H9 (cell line): Measurements from ENCODE around the gene RAET1G. TPM values are rescaled to one million over a fixed set of nuclear protein-coding genes. Genes with fewer than 3 reads are reported as not detected.
A peak's percentile ranks its signal among the peaks of the same experiment; 100 is the strongest.

Experiments used
- DNase-seq: peaks from one replicate; pipeline ENCODE4 v3.0.0-alpha.2; 2017
- H2AFZ ChIP-seq: one replicate; pipeline ENCODE4 v1.6.1; 2013; ENCODE audit warnings: mild to moderate bottlenecking, low read length, control low read depth, moderate library complexity
- H2AK5ac ChIP-seq: 2 replicates; pipeline ENCODE4 v1.6.1; 2013; ENCODE audit warnings: low read length, control low read depth, mixed read lengths; ENCODE audit not compliant: insufficient read length
- H2BK120ac ChIP-seq: one replicate; pipeline ENCODE4 v1.6.1; 2013; ENCODE audit warnings: low read depth, mild to moderate bottlenecking, low read length, control low read depth, inconsistent platforms; ENCODE audit not compliant: poor library complexity, severe bottlenecking
- H2BK12ac ChIP-seq: 2 replicates; pipeline ENCODE4 v1.6.1; 2013; ENCODE audit warnings: low read length, control low read depth, mixed read lengths, low read depth; ENCODE audit not compliant: insufficient read length
- H2BK15ac ChIP-seq: 2 replicates; pipeline ENCODE4 v1.6.1; 2013; ENCODE audit warnings: low read depth, low read length, control low read depth
- H2BK20ac ChIP-seq: one replicate; pipeline ENCODE4 v1.6.1; 2013; ENCODE audit warnings: low read depth, mild to moderate bottlenecking, low read length, control low read depth, inconsistent platforms; ENCODE audit not compliant: poor library complexity, severe bottlenecking
- H2BK5ac ChIP-seq: 2 replicates; pipeline ENCODE4 v1.6.1; 2013; ENCODE audit warnings: low read length, control low read depth, mixed read lengths; ENCODE audit not compliant: insufficient read length
- H3K14ac ChIP-seq: 2 replicates; pipeline ENCODE4 v1.6.1; 2013; ENCODE audit warnings: low read length, control low read depth; ENCODE audit not compliant: insufficient read depth
- H3K18ac ChIP-seq: 2 replicates; pipeline ENCODE4 v1.6.1; 2013; ENCODE audit warnings: low read depth, mild to moderate bottlenecking, mixed read lengths, low read length, control low read depth; ENCODE audit not compliant: insufficient read length
- H3K23ac ChIP-seq: 2 replicates; pipeline ENCODE4 v1.6.1; 2013; ENCODE audit warnings: low read length, control low read depth, mixed read lengths, low read depth; ENCODE audit not compliant: insufficient read length
- H3K23me2 ChIP-seq: 2 replicates; pipeline ENCODE4 v1.6.1; 2013; ENCODE audit warnings: low read depth, mild to moderate bottlenecking, mixed read lengths, low read length, control low read depth; ENCODE audit not compliant: insufficient read length, poor library complexity, severe bottlenecking
- H3K27ac ChIP-seq: 2 replicates; pipeline ENCODE4 v1.5.1; 2013; ENCODE audit warnings: low read length, control low read depth, mixed read lengths, low read depth; ENCODE audit not compliant: insufficient read length
- H3K27me3 ChIP-seq: 2 replicates; pipeline ENCODE4 v1.6.1; 2013; ENCODE audit warnings: low read length, control low read depth, inconsistent platforms; ENCODE audit not compliant: insufficient read depth
- H3K4ac ChIP-seq: 2 replicates; pipeline ENCODE4 v1.6.1; 2013; ENCODE audit warnings: low read depth, mild to moderate bottlenecking, control low read depth, inconsistent platforms, low read length, moderate library complexity
- H3K4me1 ChIP-seq: 2 replicates; pipeline ENCODE4 v1.6.1; 2013; ENCODE audit warnings: low read length, control low read depth, inconsistent platforms; ENCODE audit not compliant: insufficient read depth
- H3K4me2 ChIP-seq: 2 replicates; pipeline ENCODE4 v1.6.1; 2013; ENCODE audit warnings: low read length, control low read depth, mixed read lengths; ENCODE audit not compliant: insufficient read length, insufficient read depth
- H3K56ac ChIP-seq: 2 replicates; pipeline ENCODE4 v1.6.1; 2013; ENCODE audit warnings: low read depth, mild to moderate bottlenecking, mixed read lengths, low read length, control low read depth; ENCODE audit not compliant: insufficient read length
- H3K79me1 ChIP-seq: 2 replicates; pipeline ENCODE4 v1.6.1; 2013; ENCODE audit warnings: low read depth, mild to moderate bottlenecking, moderate library complexity, low read length, control low read depth, inconsistent platforms; ENCODE audit not compliant: insufficient read depth, poor library complexity, severe bottlenecking
- H3K79me2 ChIP-seq: 2 replicates; pipeline ENCODE4 v1.6.1; 2013; ENCODE audit warnings: low read length, control low read depth, inconsistent platforms; ENCODE audit not compliant: insufficient read depth
- H3K9ac ChIP-seq: 2 replicates; pipeline ENCODE4 v1.6.1; 2013; ENCODE audit warnings: low read length, control low read depth, mixed read lengths; ENCODE audit not compliant: insufficient read length; ENCODE audit errors: extremely low read depth
- H3K9me3 ChIP-seq: one replicate; pipeline ENCODE4 v1.6.1; 2013; ENCODE audit warnings: low read depth, low read length, inconsistent platforms; ENCODE audit not compliant: control insufficient read depth
- H3T11ph ChIP-seq: one replicate; pipeline ENCODE4 v1.6.1; 2013; ENCODE audit warnings: mild to moderate bottlenecking, low read length, control low read depth, inconsistent platforms
- H4K20me1 ChIP-seq: one replicate; pipeline ENCODE4 v1.6.1; 2013; ENCODE audit not compliant: control insufficient read depth, insufficient read length, insufficient read depth
- H4K5ac ChIP-seq: 2 replicates; pipeline ENCODE4 v1.6.1; 2013; ENCODE audit warnings: low read depth, mild to moderate bottlenecking, mixed read lengths, low read length, control low read depth; ENCODE audit not compliant: insufficient read length
- H4K8ac ChIP-seq: replicated peaks from 2 replicates; pipeline ENCODE4 v1.6.1; 2013; ENCODE audit warnings: low read length, control low read depth, mixed read lengths, low read depth; ENCODE audit not compliant: insufficient read length
- H4K91ac ChIP-seq: 2 replicates; pipeline ENCODE4 v1.6.1; 2013; ENCODE audit warnings: low read depth, mild to moderate bottlenecking, moderate library complexity, mixed read lengths, low read length, control low read depth; ENCODE audit not compliant: insufficient read length
- H3K27ac Mint-ChIP-seq, 3 experiments: 2 replicates in 2 of 3; 3 replicates in 1 of 3; pipeline ENCODE4 v1.8.0; 2020 to 2021; ENCODE audit warnings: mixed read lengths in 3 of 3, mild to moderate bottlenecking in 1 of 3, moderate library complexity in 1 of 3
- H3K27me3 Mint-ChIP-seq: 2 replicates; pipeline ENCODE4 v1.8.0; 2021; ENCODE audit warnings: low read depth, mild to moderate bottlenecking, moderate library complexity, mixed read lengths
- H3K36me3 Mint-ChIP-seq, 3 experiments: 2 replicates in 2 of 3; 3 replicates in 1 of 3; pipeline ENCODE4 v1.8.0; 2020 to 2021; ENCODE audit warnings: low read depth in 3 of 3, mixed read lengths in 3 of 3; ENCODE audit not compliant: insufficient read depth in 1 of 3
- H3K4me1 Mint-ChIP-seq, 2 experiments: 2 replicates each; pipeline ENCODE4 v1.8.0; 2020; ENCODE audit warnings: mixed read lengths in 2 of 2
- H3K4me3 Mint-ChIP-seq, 2 experiments: 2 replicates in 1 of 2; 3 replicates in 1 of 2; pipeline ENCODE4 v1.8.0; 2020 to 2021; ENCODE audit warnings: mild to moderate bottlenecking in 2 of 2, mixed read lengths in 2 of 2, moderate library complexity in 1 of 2
- H3K9me3 Mint-ChIP-seq, 2 experiments: 2 replicates in 1 of 2; 3 replicates in 1 of 2; pipeline ENCODE4 v1.8.0; 2020; ENCODE audit warnings: mild to moderate bottlenecking in 2 of 2, mixed read lengths in 2 of 2, moderate library complexity in 1 of 2
- WGBS: extraction: QIAGEN DNeasy Blood & Tissue Kit; methylation state at CpG from one replicate; pipeline ENCODE4 v1.1.7; 2013; ENCODE audit warnings: missing lambda C conversion rate, low lambda C conversion rate, mixed read lengths; ENCODE audit not compliant: insufficient read length; ENCODE audit errors: extremely low coverage; 5-methylcytosine and 5-hydroxymethylcytosine counted together
- total RNA-seq: library from RNA; stranded (reverse); gene quantifications from 2 replicates; pipeline ENCODE4 v1.2.1, GENCODE V29; 2021
- TF ChIP-seq, protein P1 (sequence below): fragments of 200-600 bp; sonication (generic); conservative IDR thresholded peaks from 3 replicates; pipeline ENCODE4 v1.8.0; 2021; ENCODE audit warnings: antibody characterized with exemption, mild to moderate bottlenecking

Gene RAET1G
- total RNA-seq, 1 experiment from 2014 or later = not detected

- Histone ChIP-seq H2AK5ac (no peak overlapping the region), H3K14ac (no peak overlapping the region; the same call in 1 of the 2 replicates), H2BK12ac (no peak overlapping the region), H3K23me2 (peaks cover 19% of the 10 kb centered on the region), H2BK15ac (no peak overlapping the region), H3K23ac (no peak overlapping the region), H3K9ac (no peak overlapping the region), H4K20me1 (no peaks in the 10 kb centered on the region), H3K4me2 (peak overlapping the region; percentile 41), H3T11ph (no peak overlapping the region), H4K91ac (no peak overlapping the region), H2BK20ac (no peak overlapping the region), H3K56ac (no peak overlapping the region), H3K18ac (no peak overlapping the region), H3K4me1 (no peaks in the 10 kb centered on the region), H2AFZ (no peak overlapping the region), H2BK5ac (no peak overlapping the region), H2BK120ac (no peak overlapping the region), H3K4ac (no peak overlapping the region), H4K8ac (no peak overlapping the region), H3K79me2 (no peaks in the 10 kb centered on the region), H3K9me3 (no peaks in the 10 kb centered on the region), H3K79me1 (no peaks in the 10 kb centered on the region), H4K5ac (no peak overlapping the region), H3K27me3 (peaks cover 47% of the 10 kb centered on the region), H3K27ac (no peak overlapping the region)
- DNase-seq = no peak
- H3K27ac Mint-ChIP-seq = no peak overlapping the region
- H3K36me3 Mint-ChIP-seq = no peaks in the 10 kb centered on the region; a peak in 1 of 7 replicates
- TF ChIP-seq, protein P1, sequence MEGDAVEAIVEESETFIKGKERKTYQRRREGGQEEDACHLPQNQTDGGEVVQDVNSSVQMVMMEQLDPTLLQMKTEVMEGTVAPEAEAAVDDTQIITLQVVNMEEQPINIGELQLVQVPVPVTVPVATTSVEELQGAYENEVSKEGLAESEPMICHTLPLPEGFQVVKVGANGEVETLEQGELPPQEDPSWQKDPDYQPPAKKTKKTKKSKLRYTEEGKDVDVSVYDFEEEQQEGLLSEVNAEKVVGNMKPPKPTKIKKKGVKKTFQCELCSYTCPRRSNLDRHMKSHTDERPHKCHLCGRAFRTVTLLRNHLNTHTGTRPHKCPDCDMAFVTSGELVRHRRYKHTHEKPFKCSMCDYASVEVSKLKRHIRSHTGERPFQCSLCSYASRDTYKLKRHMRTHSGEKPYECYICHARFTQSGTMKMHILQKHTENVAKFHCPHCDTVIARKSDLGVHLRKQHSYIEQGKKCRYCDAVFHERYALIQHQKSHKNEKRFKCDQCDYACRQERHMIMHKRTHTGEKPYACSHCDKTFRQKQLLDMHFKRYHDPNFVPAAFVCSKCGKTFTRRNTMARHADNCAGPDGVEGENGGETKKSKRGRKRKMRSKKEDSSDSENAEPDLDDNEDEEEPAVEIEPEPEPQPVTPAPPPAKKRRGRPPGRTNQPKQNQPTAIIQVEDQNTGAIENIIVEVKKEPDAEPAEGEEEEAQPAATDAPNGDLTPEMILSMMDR = no peak
- H3K4me1 Mint-ChIP-seq = peaks cover 12 to 19% of the 10 kb centered on the region in 2 experiments
- H3K9me3 Mint-ChIP-seq = peaks cover 4 to 6% of the 10 kb centered on the region in 2 experiments; a peak in 4 of 5 replicates
- H3K27me3 Mint-ChIP-seq = peaks cover 95% of the 10 kb centered on the region
- WGBS = no CpG with 5 or more reads among the region's 34 CpGs
- peak overlapping the region; percentile 72 to 73 for H3K4me3 Mint-ChIP-seq
Measured at GRCh38 chr6:149925253-149925973, 2.5 kb upstream of the RAET1G start.
